CD4-positive, alpha-beta T cell treated with Interleukin-15 for 4 hours (primary cell): Measurements from ENCODE around the gene KRTAP10-9.
"Not testable (repeated sequence)": the region's sequence is repeated elsewhere in the genome, so short reads cannot be mapped to it uniquely, and the experiment has no call there.

ENCODE experiments used
- DNase-seq: peaks from one replicate; pipeline ENCODE4 v3.0.0-alpha.2; 2020; ENCODE audit warnings: low spot score

The KRTAP10-9 gene

GRCh38 chr21:44626673-44627143 is at the start of gene KRTAP10-9:
TSS of gene KRTAP10-9 (plus strand) at chr21:44627093. CDS start at chr21:44627172, 79 bp downstream.
- no peak for DNase-seq

GRCh38 chr21:44578371-44579055 is 48.4 kb upstream of the KRTAP10-9 start:
- no peak for DNase-seq

DNA sequence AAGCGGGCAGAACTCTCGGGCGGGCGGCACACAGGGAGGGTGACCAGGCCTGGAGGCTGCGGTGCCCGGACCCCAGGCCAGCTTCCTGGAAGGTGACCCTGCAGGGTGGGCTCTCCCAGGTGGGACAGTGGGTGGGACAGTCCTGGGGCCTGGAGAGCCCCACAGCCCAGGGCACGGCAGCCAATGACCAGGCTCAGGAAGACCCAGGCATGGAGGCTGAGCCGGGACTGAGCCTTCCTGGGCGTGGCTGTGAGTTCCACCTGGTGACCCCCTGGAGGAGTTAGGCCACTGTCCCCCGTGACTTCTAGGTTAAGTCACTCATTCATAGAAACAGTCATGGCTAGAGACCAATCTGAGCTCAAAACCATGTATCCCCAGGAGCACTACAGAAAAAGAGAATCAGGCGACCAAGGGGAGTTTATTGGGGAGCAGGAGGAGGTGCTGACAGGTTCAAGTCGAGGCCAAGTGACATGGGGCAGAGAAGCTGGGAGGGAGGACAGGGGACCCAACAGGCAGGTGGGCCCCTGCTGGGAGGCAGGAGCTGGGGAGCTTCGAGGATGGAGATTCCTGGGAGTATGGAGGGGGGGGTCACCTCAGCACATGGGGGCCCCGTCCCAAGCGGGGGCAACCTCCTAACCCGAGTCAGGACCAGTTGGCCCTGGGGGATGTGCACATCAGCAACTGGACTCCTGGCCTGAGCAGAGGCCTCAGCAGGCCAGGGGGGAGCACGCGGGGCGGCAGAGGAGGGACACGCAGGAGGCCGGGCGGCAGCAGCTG is 47.6 kb upstream of the KRTAP10-9 start:
- no peak for DNase-seq

DNA sequence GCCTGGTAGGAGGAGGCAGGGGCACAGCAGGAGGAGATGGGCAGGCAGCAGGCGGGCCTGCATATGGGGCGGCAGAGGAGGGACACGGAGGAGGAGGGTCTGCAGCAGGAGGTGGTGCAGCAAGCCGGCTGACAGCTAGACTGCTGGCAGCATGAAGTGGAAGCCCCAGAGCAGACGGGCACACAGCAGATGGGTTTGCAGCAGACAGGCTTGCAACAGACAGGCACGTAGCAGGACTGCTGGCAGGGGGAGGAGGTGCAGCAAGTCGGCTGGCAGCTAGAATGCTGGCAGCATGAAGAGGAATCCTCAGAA is 47.1 kb upstream of the KRTAP10-9 start:
- no peak for DNase-seq

GRCh38 chr21:44580231-44580821 is 46.6 kb upstream of the KRTAP10-9 start, which contains the start of gene KRTAP10-5:
TSS of gene KRTAP10-5 (minus strand) at chr21:44580604. CDS start at chr21:44580578, 26 bp downstream.
- not testable (repeated sequence) for DNase-seq

DNA sequence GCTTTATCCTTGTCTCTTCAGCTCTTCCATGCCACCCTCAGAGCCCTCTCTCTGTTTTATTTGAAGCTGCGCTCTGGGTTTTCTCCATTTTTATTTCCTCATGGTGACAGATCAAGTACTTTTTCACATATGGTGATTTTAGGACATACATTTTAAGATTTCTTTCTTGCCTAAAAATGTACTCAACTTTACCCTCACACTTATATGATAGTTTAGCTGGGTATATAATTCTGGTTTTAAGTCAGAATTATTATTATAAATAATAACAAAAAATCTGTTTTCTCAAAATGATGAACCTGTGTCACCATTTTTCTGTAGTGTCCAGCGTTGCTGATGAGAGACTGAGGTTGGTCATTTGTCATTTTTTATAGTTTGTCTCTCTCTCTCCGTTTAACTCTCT is 45.7 kb upstream of the KRTAP10-9 start:
- DNase-seq, result no peak

DNA sequence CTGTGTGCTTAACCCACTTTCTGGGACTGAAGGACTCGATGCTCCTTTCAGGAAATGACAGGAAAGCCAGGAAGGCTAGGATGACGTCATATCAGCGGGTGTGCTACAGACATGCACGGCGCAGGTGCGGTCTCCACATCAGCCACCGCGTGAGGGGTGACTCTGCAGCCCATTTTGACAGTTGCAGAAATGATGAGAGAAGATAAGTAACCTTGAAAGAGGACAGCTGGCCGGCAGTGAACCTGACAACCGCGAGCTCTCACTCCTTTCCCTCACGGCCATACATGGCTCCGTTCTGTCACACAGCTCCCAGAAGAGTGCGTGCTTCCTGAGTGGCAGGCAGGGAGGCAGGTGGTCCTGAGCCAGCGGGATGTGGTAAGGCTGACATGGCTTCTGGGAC is 44.8 kb upstream of the KRTAP10-9 start:
- DNase-seq, result no peak

DNA sequence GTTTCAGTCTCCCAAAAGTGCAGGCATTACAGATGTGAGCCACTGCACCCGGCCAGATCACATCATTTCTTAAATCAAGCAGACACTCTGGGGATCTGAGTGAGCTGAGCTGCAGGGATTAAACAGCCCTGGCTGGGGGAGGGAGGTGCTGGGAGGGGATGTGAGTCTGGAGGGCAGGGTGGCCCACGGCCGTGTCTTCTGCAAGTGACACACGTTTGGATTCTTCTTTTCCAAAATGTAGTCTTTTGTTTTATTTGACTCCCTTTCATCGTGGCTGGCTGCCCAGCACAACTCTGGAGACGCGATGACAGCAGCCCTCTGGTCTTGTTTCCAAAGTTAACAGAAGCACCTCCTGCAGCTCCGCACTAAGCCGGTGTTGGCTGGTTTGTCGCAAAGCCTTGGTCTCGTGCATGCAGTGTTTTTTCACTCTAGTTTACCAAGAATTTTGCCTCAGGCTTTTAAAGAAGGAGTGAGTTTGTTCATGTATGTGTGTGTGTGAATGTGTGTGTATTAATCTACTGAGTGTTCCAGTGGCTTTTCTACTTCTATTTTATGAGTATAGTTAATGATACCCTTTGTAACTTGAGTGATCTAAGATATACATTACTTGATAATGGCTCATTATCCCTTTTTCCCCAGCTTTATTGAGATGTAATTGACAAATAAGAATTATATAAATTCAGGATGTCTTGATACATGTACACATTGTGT is 43.6 kb upstream of the KRTAP10-9 start:
- DNase-seq, result no peak

DNA sequence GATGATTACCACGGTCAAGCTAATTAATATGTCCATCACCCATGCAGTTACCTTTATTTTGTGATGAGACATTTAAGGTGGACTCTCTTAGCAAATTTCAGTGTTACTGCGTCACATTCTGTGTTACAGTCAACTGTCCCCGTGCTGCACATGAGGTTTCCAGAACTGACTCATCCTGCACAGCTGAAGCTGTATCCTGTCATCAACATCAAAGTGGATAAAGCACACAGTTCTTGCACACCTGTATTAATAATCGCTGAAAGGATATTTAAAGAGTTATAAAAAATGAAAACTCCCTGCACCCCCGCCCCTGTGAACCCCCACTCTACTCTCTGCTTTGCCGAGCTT is 43.1 kb upstream of the KRTAP10-9 start:
- DNase-seq, result peak; percentile 30

DNA sequence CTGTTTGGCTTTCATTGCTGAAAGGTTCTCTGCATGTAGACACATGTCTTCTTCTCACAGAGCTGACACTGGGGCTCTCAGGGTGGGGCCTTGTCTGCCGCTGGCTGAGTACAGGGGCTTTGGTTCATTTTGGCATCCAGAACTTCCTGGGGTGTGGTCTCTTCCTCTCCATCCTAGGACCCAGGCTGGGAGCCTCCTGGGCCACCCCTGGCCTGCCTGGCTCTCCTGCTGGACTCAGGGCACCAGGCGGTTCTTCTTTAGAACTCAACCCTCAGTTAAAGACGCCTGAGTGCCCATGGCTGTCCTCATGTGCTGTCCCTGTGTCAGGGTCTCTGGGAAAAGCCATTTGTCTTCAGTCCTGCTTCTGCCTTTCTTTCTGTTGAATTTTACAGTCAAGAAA is 41.0 kb upstream of the KRTAP10-9 start:
- DNase-seq, result no peak

DNA sequence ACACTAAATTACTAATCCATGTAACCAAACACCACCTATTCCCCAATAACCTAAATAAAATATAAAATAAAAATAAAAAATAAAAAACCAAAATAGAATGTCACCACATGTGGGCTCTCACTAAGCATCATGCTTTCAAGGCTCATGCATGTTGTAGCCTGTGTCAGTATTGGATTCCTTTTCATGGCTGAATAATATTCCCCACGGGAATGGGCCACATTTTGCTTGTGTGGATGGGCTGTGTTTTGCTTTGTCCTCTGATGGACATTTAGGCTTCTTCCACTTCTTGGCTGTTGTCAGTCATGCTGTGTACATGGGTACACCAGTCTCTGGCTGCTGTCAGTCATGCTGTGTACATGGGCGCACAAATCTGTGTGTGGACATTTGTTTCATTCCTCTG is 37.8 kb upstream of the KRTAP10-9 start:
- DNase-seq, result no peak

DNA sequence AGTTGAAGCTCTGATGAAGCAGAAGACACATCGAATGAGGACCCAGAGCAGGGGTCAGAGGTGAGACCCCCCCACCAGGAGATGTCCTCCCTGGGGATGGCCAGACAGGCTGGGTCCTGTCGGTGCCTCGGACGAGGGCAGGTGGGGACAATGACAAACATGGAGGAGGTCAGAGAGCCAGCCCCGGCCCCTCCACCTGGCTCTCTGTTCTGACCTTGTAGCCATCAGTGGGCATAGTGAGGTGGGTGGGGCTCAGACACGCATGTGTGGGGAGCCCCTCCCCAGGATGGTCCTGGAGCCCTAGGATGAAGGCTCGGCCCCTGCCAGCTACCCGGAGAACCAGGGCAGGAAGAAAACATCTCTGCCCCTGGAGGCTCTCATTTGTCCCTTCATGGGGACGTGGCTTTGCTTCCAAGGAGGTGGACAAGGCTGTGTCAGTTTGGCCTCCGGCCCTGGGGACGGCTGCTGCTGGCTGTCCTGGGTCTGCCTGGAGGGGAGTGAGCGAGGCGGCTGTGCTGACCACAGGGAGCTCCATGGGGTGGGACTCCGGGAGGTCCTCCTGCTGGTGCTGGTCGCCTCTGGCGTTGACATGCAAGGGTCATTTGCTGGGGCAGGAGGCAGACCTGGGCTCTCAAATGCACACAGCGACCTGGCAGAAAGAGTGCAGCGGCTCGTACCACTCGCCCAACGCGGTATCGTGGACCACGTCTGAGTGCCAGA is 37.1 kb upstream of the KRTAP10-9 start:
- no peak for DNase-seq

- no peak for DNase-seq
Measured at GRCh38 chr21:44590311-44590721, 36.6 kb upstream of the KRTAP10-9 start.

- DNase-seq, result not testable (repeated sequence)
Measured at GRCh38 chr21:44590897-44591800, 35.7 kb upstream of the KRTAP10-9 start.

- not testable (repeated sequence) for DNase-seq
Measured at GRCh38 chr21:44591801-44592130, 35.1 kb upstream of the KRTAP10-9 start.

GRCh38 chr21:44592446-44593311 is 34.2 kb upstream of the KRTAP10-9 start, which contains the start of gene KRTAP10-6:
TSS of gene KRTAP10-6 (minus strand) at chr21:44592505. CDS start at chr21:44592484, 21 bp downstream.
- no peak for DNase-seq

DNA sequence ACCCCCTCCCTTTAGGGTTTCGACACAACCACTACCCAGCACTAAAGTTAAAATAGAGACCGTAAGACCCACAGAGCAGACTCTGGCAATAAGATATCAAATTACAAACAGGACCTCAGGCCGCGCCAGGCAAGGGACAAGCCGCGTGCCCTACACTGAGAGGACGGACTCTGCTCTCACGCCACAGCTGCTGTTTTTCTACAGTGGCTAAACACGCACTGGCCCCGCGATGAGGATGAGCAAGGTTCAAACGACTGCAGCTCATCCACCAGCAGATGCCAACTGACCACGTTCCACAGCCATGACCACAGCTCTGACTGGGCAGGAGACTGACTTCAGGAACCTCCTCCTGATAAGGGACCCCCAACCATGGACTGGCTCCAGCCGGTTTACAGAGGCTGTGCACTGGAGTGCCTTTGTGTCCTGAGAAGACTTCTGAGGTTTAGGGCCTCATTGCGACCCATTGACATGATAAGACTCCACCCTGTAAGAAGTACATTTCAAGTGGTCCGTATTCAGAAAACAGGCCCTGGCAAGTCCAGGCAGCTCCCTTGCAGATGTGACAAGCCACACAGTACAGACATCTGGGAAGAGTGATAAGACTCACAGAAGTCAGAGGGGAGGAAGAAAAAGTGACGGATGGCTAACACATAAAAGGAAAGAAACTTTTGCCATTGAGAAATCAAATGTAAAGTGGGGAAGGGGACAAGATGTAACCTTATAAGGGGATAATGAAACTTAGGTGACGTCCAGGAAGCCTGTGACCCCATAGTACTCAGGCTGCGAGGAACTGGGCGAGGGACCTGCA is 33.1 kb upstream of the KRTAP10-9 start:
- no peak for DNase-seq

DNA sequence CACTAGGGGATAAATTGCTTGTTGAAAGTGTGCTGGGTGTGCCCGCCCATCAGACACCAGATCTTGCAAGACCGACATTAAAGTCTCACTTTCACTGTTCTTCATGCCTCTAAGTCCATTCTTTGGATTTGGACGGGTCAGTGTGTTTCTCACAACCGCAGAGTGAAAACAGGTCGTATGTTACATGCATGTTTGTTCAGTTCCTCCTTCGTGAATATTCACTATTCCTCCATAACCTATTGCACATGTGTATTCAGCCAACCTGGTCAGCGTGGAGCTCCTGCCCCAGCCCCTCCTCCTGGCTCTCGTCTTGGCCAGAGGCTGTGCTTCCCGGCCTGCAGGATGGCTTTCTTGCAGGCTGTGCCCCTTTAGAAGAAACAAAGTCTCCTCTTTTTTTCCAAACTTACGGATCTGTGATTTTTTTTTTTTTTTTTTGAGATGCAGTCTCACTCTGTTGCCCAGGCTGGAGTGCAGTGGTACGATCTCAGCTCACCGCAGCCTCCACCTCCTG is 32.4 kb upstream of the KRTAP10-9 start:
- DNase-seq, result no peak

DNA sequence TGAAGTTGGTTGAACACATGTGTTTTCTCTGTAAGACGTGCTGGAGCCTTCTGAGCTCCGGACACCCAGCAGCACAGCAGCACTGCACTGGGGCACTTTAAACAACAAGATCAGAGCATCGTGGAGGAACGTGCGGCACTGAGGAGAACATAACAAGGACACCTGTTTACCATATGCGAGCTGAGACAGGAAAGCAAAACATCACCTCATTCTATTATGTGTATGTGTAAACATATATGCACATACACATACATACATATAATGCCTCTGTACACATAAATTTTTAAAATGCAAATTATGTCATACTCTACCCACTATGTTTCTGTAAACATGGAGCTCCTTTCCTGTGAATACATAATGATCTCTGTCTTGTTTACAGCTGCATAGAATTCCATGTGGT is 31.4 kb upstream of the KRTAP10-9 start:
- no peak for DNase-seq
